Urinary bladder (tissue), 4 donors: ENCODE measurements around the gene HIF3A. TPM values are rescaled to one million over a fixed set of nuclear protein-coding genes. Genes with fewer than 3 reads are reported as not detected.
A peak's percentile ranks its signal among the peaks of the same experiment; 100 is the strongest.

Source experiments
- DNase-seq: peaks from one replicate; pipeline ENCODE4 v3.0.0-alpha.2; 2015; ENCODE audit errors: extremely low spot score
- H3K27ac ChIP-seq: one replicate; pipeline ENCODE4 v1.5.1; 2013; ENCODE audit warnings: low read depth, mild to moderate bottlenecking, moderate library complexity
- H3K36me3 ChIP-seq: one replicate; pipeline ENCODE4 v1.6.1; 2013; ENCODE audit warnings: mild to moderate bottlenecking, moderate library complexity; ENCODE audit not compliant: insufficient read depth
- H3K4me1 ChIP-seq: one replicate; pipeline ENCODE4 v1.6.1; 2013; ENCODE audit warnings: mild to moderate bottlenecking, moderate library complexity; ENCODE audit not compliant: insufficient read depth
- H3K4me3 ChIP-seq: one replicate; pipeline ENCODE4 v1.5.1; 2013; ENCODE audit warnings: low read depth, low read length
- WGBS: extraction: QIAGEN DNeasy Blood & Tissue Kit; methylation state at CpG from one replicate; pipeline ENCODE4 v1.1.7; 2013; 5-methylcytosine and 5-hydroxymethylcytosine counted together
- polyA plus RNA-seq: library from polyadenylated mRNA; stranded (reverse); fragments of 200-250 nt; gene quantifications from one replicate; pipeline ENCODE4 v1.2.3, GENCODE V29; 2013
- total RNA-seq: library from RNA; depleted of rRNA; stranded (reverse); fragments of >200 nt; gene quantifications from one replicate; pipeline ENCODE4 v1.2.3, GENCODE V29; 2014
- donor health status: healthy with polysubstance abuse.
- donor health status: healthy.

HIF3A gene
- total and polyA plus RNA-seq, 2 donors: 41.0 to 186 TPM

DNA sequence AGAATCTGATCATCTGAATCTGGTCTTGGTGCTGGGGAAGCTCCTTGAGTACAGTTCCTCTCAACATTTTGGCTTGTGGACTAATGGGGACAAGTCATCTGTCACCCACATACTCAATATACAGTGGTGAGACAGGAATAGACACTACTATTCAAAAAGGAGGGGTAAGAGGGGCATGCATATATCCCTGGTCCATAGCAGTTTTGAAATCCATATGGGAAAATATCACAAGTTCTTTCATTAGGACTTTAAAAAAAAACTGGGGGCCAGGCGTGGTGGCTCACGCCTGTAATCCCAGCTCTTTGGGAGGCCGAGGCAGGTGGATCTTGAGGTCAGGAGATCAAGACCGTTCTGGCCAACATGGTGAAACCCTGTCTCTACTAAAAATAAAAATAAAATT is 29.8 kb downstream of the HIF3A start:
- Histone ChIP-seq H3K4me1 (no peaks in the 10 kb centered on the region), H3K27ac (no peak overlapping the region), H3K4me3 (no peak overlapping the region), H3K36me3 (peaks cover 2% of the 10 kb centered on the region)
- no peak for DNase-seq
- WGBS: 98% methylated on average over 4 of the region's 4 CpGs

GRCh38 chr19:46328079-46328478 is 31.2 kb downstream of the HIF3A start:
- 92% methylated on average over 2 of the region's 2 CpGs for WGBS
- no peak overlapping the region for H3K4me3 ChIP-seq
- H3K27ac ChIP-seq: no peak overlapping the region
- H3K36me3 ChIP-seq: peaks cover 2% of the 10 kb centered on the region
- no peaks in the 10 kb centered on the region for H3K4me1 ChIP-seq
- DNase-seq: no peak

DNA sequence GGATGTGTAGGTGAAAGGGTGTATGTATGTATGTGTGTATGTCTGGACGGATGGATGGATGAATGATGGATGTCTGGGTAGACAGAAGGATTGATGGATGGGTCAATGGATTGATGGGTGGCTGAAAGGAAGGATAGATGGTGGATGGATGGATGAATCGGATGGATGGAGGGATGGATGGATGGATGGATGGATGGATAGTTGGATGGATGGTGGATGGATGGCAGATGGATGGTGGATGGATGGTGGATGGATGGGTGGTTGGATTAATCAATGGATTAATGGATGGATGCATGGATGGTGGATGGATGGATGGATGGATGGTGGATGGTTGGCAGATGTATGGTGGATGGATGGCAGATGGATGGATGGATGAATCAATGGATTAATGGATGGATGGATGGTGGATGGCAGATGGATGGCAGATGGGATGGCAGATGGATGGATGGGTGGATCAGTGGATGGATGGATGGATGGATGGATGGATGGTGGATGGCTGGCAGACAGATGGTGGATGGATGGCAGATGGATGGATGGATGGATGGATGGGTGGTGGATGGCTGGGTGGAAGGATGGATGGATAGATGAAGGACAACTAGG is 33.6 kb downstream of the HIF3A start:
- no peak for DNase-seq
- H3K27ac ChIP-seq: no peak overlapping the region
- 94% methylated on average over 2 of the region's 2 CpGs for WGBS
- peaks cover 2% of the 10 kb centered on the region for H3K36me3 ChIP-seq
- H3K4me1 ChIP-seq: no peaks in the 10 kb centered on the region
- no peak overlapping the region for H3K4me3 ChIP-seq

GRCh38 chr19:46337487-46337886 is 40.6 kb downstream of the HIF3A start:
- Histone ChIP-seq H3K27ac (no peak overlapping the region), H3K36me3 (peaks cover 3% of the 10 kb centered on the region), H3K4me3 (no peak overlapping the region), H3K4me1 (no peaks in the 10 kb centered on the region)
- 97% methylated on average over 1 of the region's 1 CpG for WGBS
- DNase-seq: no peak

DNA sequence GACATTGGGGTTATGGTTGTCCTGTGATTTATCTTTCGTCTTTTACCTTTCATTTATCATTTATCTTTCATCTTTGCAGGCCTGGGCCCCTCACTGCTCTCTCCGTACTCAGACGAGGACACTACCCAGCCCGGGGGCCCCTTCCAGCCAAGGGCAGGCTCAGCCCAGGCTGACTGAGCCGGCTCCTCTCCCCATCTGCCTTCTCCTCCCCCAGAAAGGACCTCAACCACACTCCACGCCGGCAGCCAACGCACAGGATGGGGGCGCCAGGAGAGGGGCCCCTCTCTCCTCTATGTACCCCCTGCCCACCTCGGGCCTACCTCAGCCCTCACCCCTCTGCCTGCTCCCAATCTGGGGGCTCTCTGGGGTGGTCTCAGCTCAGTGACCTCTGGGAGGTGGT is 42.6 kb downstream of the HIF3A start:
- no peak for DNase-seq
- Histone ChIP-seq H3K36me3 (peaks cover 3% of the 10 kb centered on the region), H3K27ac (no peak overlapping the region), H3K4me3 (no peak overlapping the region), H3K4me1 (no peaks in the 10 kb centered on the region)
- 47% methylated on average over 10 of the region's 10 CpGs for WGBS

DNA sequence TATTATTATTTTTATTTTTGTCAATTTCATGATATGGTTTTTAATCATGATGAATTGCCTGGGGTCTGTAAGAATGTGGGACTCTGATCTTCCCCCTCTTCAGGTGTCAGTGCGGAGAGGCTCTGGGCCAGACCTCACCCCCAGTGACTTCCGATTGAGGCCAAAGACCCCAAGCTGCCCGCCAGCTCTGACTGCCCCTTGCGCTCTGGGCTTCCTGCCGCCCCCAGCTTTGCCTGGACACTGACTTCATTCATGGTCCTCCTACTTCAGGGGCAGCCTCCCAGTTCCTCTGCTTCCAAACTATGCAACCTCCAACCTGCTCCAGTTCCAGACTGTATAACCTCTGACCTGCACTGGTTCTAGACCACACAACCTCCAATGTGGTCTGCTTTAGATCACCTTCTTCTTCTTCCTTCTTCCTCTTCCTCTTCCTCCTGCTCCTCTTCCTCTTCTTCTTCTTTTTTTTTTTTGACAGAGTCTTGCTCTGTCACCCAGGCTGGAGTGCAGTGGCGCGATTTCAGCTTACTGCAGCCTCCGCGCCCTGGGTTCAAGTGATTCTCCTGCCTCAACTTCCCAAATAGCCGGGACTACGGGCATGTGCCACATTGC is 43.3 kb downstream of the HIF3A start:
- H3K36me3 ChIP-seq: peaks cover 3% of the 10 kb centered on the region
- DNase-seq: no peak
- 96% methylated on average over 11 of the region's 11 CpGs for WGBS
- H3K4me3 ChIP-seq: no peak overlapping the region
- H3K4me1 ChIP-seq: no peaks in the 10 kb centered on the region
- H3K27ac ChIP-seq: no peak overlapping the region

DNA sequence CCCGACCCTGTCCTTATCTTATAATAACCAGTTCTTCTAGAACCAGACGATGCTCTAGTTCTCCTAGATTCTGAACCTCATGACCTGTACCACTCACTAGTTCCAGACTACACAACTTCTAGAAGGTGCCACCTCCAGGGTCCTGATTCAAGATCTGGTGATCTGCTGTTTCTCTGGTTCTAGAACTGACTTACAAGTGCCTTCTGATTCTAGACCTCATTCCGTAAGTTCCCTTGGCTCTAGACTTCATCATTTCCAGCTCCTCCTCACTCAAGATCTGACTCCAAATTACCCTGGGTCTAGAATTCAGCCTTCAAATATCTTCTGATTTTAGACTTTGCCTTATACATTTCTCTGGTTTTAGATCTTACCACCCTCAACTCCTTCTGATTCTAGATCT is 45.1 kb downstream of the HIF3A start:
- Histone ChIP-seq H3K27ac (no peak overlapping the region), H3K4me1 (no peaks in the 10 kb centered on the region), H3K36me3 (peaks cover 3% of the 10 kb centered on the region), H3K4me3 (no peak overlapping the region)
- WGBS: 81% methylated on average over 3 of the region's 3 CpGs
- no peak for DNase-seq

DNA sequence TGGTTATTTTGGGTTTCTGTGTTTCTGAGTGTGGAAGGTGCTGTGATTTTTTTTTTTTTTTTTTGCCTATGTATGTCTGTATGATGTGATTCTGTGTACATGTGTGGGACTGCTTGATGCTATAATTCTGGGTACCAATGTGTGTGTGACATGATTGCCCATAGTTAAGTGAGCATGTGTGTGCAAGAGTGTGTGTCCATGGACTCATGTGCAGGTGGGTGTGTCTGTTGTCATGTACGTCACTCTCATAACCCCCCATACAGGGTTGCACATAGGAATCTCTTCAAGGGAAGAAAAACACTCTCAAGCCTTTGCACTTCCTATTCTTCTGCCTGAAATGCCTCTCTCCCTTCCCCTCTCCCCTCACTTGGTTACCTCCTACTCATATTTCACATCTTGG is 47.5 kb downstream of the HIF3A start:
- no peak for DNase-seq
- Histone ChIP-seq H3K36me3 (peaks cover 3% of the 10 kb centered on the region), H3K4me3 (no peak overlapping the region), H3K27ac (no peak overlapping the region), H3K4me1 (no peaks in the 10 kb centered on the region)
- WGBS: 46% methylated on average over 1 of the region's 1 CpG

DNA sequence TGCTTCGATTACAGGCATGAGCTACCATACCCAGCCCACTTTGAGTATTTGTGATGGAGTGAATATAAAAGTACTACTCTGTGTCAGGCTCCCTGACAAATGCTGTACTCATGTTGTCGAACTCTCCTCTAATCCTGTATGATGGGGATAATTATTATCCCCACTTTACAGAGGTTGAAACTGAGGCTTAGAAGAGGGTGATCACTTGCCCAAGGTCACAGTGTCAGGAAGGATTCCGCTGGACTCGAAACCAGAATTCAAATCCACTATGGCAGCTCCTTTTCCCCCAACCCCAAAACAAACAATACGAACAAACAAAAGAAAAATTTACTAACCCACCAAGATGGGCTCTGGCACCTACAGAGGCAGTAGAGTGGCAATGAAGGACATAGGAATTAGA is 48.3 kb downstream of the HIF3A start:
- Histone ChIP-seq H3K27ac (no peak overlapping the region), H3K4me1 (no peaks in the 10 kb centered on the region), H3K4me3 (no peak overlapping the region), H3K36me3 (peaks cover 1% of the 10 kb centered on the region)
- WGBS: 89% methylated on average over 5 of the region's 5 CpGs
- no peak for DNase-seq

GRCh38 chr19:46346821-46347571 is 50.2 kb downstream of the HIF3A start, which contains the start of gene PPP5C:
PPP5C (plus strand) TSS chr19:46347087; CDS start chr19:46347097, 10 bp downstream.
- peak within 1 kb of the TSS; percentile 84 for H3K4me3 ChIP-seq
- WGBS: under 1% methylated on average over 62 of the region's 62 CpGs
- H3K36me3 ChIP-seq: no peaks in the 10 kb centered on the region
- H3K27ac ChIP-seq: peak within 1 kb of the TSS; percentile 51
- DNase-seq: peak; percentile 82
- no peaks in the 10 kb centered on the region for H3K4me1 ChIP-seq

- H3K36me3 ChIP-seq: no peaks in the 10 kb centered on the region
- no peaks in the 10 kb centered on the region for H3K4me1 ChIP-seq
- 0% methylated on average over 3 of the region's 3 CpGs for WGBS
- H3K4me3 ChIP-seq: peak overlapping the region; percentile 84
- DNase-seq: no peak
- no peak overlapping the region for H3K27ac ChIP-seq
These were observed 50.7 kb downstream of the HIF3A start for GRCh38 chr19:46347572-46347883.

GRCh38 chr19:46347985-46348384 is 51.1 kb downstream of the HIF3A start:
- Histone ChIP-seq H3K4me3 (peak overlapping the region; percentile 84), H3K27ac (no peak overlapping the region)

DNA sequence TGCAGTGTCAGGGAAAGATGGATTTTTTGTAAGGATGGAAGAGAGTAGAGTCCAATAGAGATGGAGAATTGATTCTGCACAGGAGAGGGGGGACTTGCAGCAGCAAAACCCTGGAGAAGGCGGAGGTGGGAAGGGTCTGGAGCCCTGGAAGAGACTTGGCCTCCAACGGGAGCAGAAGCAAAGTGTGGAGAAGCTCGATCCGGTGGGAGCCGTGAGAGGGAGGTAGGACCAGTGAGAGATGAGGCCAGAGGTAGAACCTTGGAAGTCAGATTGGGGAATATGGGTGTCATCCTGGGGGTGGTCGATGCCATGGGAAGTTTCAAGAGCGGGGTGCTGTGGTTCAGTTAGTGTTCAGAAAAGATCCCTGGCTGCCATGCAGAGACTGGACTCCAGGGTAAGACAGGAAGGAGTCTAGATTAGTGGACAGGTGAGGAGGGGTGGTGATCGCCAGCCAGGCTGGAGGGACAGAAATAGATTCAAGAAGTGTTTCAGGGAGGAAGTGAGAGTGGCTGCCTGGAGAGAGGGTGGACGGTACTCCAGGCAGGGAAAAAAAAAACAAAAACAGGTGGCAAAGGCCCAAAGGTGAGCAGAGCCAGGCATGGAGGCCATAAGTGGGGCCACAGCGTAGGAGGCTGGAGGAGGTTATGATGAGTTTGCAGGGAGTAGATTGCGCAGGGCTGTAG is 52.6 kb downstream of the HIF3A start:
- Histone ChIP-seq H3K4me3 (no peak overlapping the region), H3K36me3 (peaks cover 2% of the 10 kb centered on the region), H3K4me1 (no peaks in the 10 kb centered on the region), H3K27ac (no peak overlapping the region)
- WGBS: 83% methylated on average over 11 of the region's 11 CpGs
- DNase-seq: no peak

More at GRCh38 chr19:46347985-46348384, 51.1 kb downstream of the HIF3A start:
- Histone ChIP-seq H3K36me3 (no peaks in the 10 kb centered on the region), H3K4me1 (no peaks in the 10 kb centered on the region)
- no peak for DNase-seq
- WGBS: 83% methylated on average over 5 of the region's 5 CpGs
